MCF 10A (cell line): ENCODE results near the gene TRAPPC6A. TPM values are rescaled to one million over a fixed set of nuclear protein-coding genes. Genes with fewer than 3 reads are reported as not detected.

ENCODE experiments used
- BruUV-seq: library from RNA; stranded (reverse); fragments of 400-500 nt; replicated peaks from 2 replicates; lab custom pipeline; 2021; lab: Mats Ljungman, UMichigan
- CTCF ChIA-PET: fragments of 300-600 bp; sonication (Branson Sonifier 250); formaldehyde crosslinking; extraction: SDS; loops from one replicate; lab custom pipeline; 2021; ENCODE audit warnings: antibody characterized with exemption, inconsistent platforms; lab: Yijun Ruan, JAX
- POLR2A ChIA-PET: fragments of 300-600, 350-650 bp; sonication (Branson Sonifier 250); formaldehyde crosslinking; extraction: SDS; loops from one replicate; lab custom pipeline; 2020; ENCODE audit warnings: antibody characterized with exemption, inconsistent platforms; lab: Yijun Ruan, JAX
- DNase-seq: peaks from one replicate; pipeline ENCODE4 v3.0.0-alpha.2; 2018; ENCODE audit not compliant: unreplicated experiment
- H3K27ac Mint-ChIP-seq: one replicate; pipeline ENCODE4 v1.8.0; 2022; ENCODE audit warnings: mild to moderate bottlenecking, low read depth, mixed read lengths; ENCODE audit not compliant: unreplicated experiment
- H3K27me3 Mint-ChIP-seq: one replicate; pipeline ENCODE4 v1.8.0; 2022; ENCODE audit warnings: mixed read lengths; ENCODE audit not compliant: insufficient read depth, unreplicated experiment
- H3K36me3 Mint-ChIP-seq: one replicate; pipeline ENCODE4 v1.8.0; 2022; ENCODE audit warnings: mild to moderate bottlenecking, moderate library complexity, mixed read lengths; ENCODE audit not compliant: insufficient read depth, unreplicated experiment
- H3K4me1 Mint-ChIP-seq: one replicate; pipeline ENCODE4 v1.8.0; 2022; ENCODE audit warnings: mixed read lengths; ENCODE audit not compliant: insufficient read depth, unreplicated experiment
- H3K4me3 Mint-ChIP-seq: one replicate; pipeline ENCODE4 v1.8.0; 2022; ENCODE audit warnings: mild to moderate bottlenecking, moderate library complexity, mixed read lengths; ENCODE audit not compliant: unreplicated experiment
- H3K9me3 Mint-ChIP-seq: one replicate; pipeline ENCODE4 v1.8.0; 2022; ENCODE audit warnings: mixed read lengths; ENCODE audit not compliant: unreplicated experiment
- intact Hi-C: fragments of 100-400 bp; cut with micrococcal nuclease; formaldehyde crosslinking; loops from 2 replicates; pipeline ENCODE4 v1.14.1; 2022
- total RNA-seq: library from RNA; stranded (reverse); gene quantifications from 2 replicates; pipeline ENCODE4 v1.2.3, GENCODE V29; 2022
- TF ChIP-seq, protein P1 (sequence below): fragments of 200-600 bp; IDR thresholded peaks from one replicate; pipeline ENCODE4 v1.8.0; 2022; ENCODE audit warnings: antibody characterized with exemption, mild to moderate bottlenecking; ENCODE audit not compliant: unreplicated experiment

Gene TRAPPC6A
- total RNA-seq, 1 experiment from 2014 or later = 14.4 TPM

DNA sequence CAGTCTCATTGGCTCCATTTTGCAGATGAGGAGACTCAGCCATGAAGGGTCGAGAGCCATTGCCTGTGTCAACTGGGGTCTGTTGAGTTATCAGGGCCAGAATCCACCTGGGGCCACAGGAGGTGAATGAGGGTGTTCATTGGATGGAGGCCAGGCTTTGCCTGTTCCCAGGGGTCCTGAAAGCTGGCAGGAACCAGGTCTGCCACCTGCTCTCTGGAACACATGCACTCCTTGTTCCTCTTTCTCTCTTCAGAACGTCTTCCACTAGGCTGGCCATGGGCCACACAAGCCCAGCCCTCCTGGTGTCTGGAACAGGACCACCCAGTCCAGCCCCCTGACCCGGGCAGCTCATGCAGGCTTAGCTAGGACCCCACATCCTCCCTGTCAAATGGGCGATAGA lies 63.9 kb downstream of the TRAPPC6A start:
- BruUV-seq = no TSS peak
- Mint-ChIP-seq H3K27ac (no peak overlapping the region), H3K9me3 (no peaks in the 10 kb centered on the region), H3K27me3 (no peaks in the 10 kb centered on the region), H3K36me3 (no peaks in the 10 kb centered on the region), H3K4me1 (no peaks in the 10 kb centered on the region), H3K4me3 (no peak overlapping the region)
- ChIA-PET CTCF (interaction anchor here (1.0 kb wide), 1 partner anchor 26 kb away, joined by 3 read pairs; no protein-coding TSS in a partner anchor), POLR2A (interaction anchor here (0.8 kb wide), 1 partner anchor 22 kb away, joined by 3 read pairs; no protein-coding TSS in a partner anchor)
- intact Hi-C loops = no loop called here
- no peak for DNase-seq
- TF ChIP-seq, protein P1, sequence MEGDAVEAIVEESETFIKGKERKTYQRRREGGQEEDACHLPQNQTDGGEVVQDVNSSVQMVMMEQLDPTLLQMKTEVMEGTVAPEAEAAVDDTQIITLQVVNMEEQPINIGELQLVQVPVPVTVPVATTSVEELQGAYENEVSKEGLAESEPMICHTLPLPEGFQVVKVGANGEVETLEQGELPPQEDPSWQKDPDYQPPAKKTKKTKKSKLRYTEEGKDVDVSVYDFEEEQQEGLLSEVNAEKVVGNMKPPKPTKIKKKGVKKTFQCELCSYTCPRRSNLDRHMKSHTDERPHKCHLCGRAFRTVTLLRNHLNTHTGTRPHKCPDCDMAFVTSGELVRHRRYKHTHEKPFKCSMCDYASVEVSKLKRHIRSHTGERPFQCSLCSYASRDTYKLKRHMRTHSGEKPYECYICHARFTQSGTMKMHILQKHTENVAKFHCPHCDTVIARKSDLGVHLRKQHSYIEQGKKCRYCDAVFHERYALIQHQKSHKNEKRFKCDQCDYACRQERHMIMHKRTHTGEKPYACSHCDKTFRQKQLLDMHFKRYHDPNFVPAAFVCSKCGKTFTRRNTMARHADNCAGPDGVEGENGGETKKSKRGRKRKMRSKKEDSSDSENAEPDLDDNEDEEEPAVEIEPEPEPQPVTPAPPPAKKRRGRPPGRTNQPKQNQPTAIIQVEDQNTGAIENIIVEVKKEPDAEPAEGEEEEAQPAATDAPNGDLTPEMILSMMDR = no peak

GRCh38 chr19:45113628-45114027 lies 64.4 kb downstream of the TRAPPC6A start:
- ChIA-PET POLR2A (interaction anchor here (0.8 kb wide), 1 partner anchor 21 kb away, joined by 3 read pairs; no protein-coding TSS in a partner anchor), CTCF (interaction anchor here (0.6 to 1.4 kb wide), 3 partner anchors 12 to 25 kb away, joined by 3 to 5 read pairs (median 3); no protein-coding TSS in a partner anchor)
- TF ChIP-seq, protein P1 = no peak
- Mint-ChIP-seq H3K4me1 (no peaks in the 10 kb centered on the region), H3K36me3 (no peaks in the 10 kb centered on the region), H3K9me3 (no peaks in the 10 kb centered on the region), H3K4me3 (no peak overlapping the region), H3K27me3 (no peaks in the 10 kb centered on the region), H3K27ac (no peak overlapping the region)
- DNase-seq = no peak
- intact Hi-C loops = no loop called here
- no TSS peak for BruUV-seq

Other genes with a start within 250 kb of the TRAPPC6A start
- gene APOC4, start 236.0 kb downstream of the TRAPPC6A start, total RNA-seq = not detected in 2 replicates
- not detected in 2 replicates for gene APOC2, start 232.2 kb downstream of the TRAPPC6A start, total RNA-seq
- 91.3 and 101 TPM in 2 replicates for gene CLPTM1, start 222.9 kb downstream of the TRAPPC6A start, total RNA-seq
- gene RELB, start 176.8 kb downstream of the TRAPPC6A start, total RNA-seq = 27.0 and 39.8 TPM in 2 replicates
- 71.7 and 83.5 TPM in 2 replicates for gene CLASRP, start 139.2 kb downstream of the TRAPPC6A start, total RNA-seq
- gene ZNF296, start 101.8 kb downstream of the TRAPPC6A start, total RNA-seq = 2.0 and 2.7 TPM in 2 replicates
- 21.0 and 21.8 TPM in 2 replicates for gene GEMIN7, start 99.0 kb downstream of the TRAPPC6A start, total RNA-seq
- 22.0 and 22.5 TPM in 2 replicates for gene PPP1R37, start 85.1 kb downstream of the TRAPPC6A start, total RNA-seq
- gene NKPD1, start 17.3 kb downstream of the TRAPPC6A start, total RNA-seq = 0.09 and 0.22 TPM in 2 replicates
- gene BLOC1S3, start 547 bp upstream of the TRAPPC6A start, total RNA-seq = 14.0 and 18.1 TPM in 2 replicates
- gene EXOC3L2, start 67.2 kb upstream of the TRAPPC6A start, total RNA-seq = not detected in 2 replicates
- 22.4 and 24.2 TPM in 2 replicates for gene MARK4, start 73.0 kb upstream of the TRAPPC6A start, total RNA-seq
- not detected in 2 replicates for gene CKM, start 144.6 kb upstream of the TRAPPC6A start, total RNA-seq
- 3.9 TPM in 2 replicates for gene KLC3, start 162.5 kb upstream of the TRAPPC6A start, total RNA-seq
- 19.2 and 27.8 TPM in 2 replicates for gene ERCC2, start 192.3 kb upstream of the TRAPPC6A start, total RNA-seq
- 142 and 161 TPM in 2 replicates for gene PPP1R13L, start 226.8 kb upstream of the TRAPPC6A start, total RNA-seq
- gene POLR1G, start 228.4 kb upstream of the TRAPPC6A start, total RNA-seq = 9.6 and 17.6 TPM in 2 replicates
- gene ERCC1, start 245.7 kb upstream of the TRAPPC6A start, total RNA-seq = 186 and 227 TPM in 2 replicates